Lower leg skin (tissue), 4 donors: ENCODE data around the gene RSAD2. TPM values are rescaled to one million over a fixed set of nuclear protein-coding genes. Genes with fewer than 3 reads are reported as not detected.
"Not testable (repeated sequence)": the region's sequence is repeated elsewhere in the genome, so short reads cannot be mapped to it uniquely, and the experiment has no call there.

ENCODE experiments used
- DNase-seq, 2 donors: peaks; one replicate each; pipeline ENCODE4 v3.0.0-alpha.2; 2019; ENCODE audit warnings: low spot score in 2 of 2
- H3K4me3 ChIP-seq: fragments of 200-600 bp; sonication (generic); 2 replicates; pipeline ENCODE4 v1.5.1; 2017; ENCODE audit warnings: mild to moderate bottlenecking, low read depth; ENCODE audit not compliant: poor library complexity, severe bottlenecking
- CTCF ChIP-seq, 3 donors: fragments of 450-650 bp; IDR thresholded peaks; one replicate each; pipeline ENCODE4 v1.5.1; 2016; ENCODE audit warnings: antibody characterized with exemption in 3 of 3, mild to moderate bottlenecking in 3 of 3, moderate library complexity in 2 of 3
- POLR2A ChIP-seq, 2 donors: fragments of 450-650 bp; IDR thresholded peaks; one replicate each; pipeline ENCODE4 v1.6.1; 2016 to 2017; ENCODE audit warnings: antibody characterized with exemption in 2 of 2, mild to moderate bottlenecking in 1 of 2, moderate library complexity in 1 of 2
- WGBS, 2 donors: methylation state at CpG; one replicate each; pipeline ENCODE4 v1.1.5; 2018; 5-methylcytosine and 5-hydroxymethylcytosine counted together
- intact Hi-C: fragments of 100-400 bp; cut with DNase I; formaldehyde crosslinking; loops from one replicate; pipeline ENCODE4 v1.15.0; 2023; ENCODE audit warnings: low total_unique reads
- total RNA-seq, 4 donors: library from RNA; depleted of rRNA; stranded (reverse); fragments of >200 nt; gene quantifications; one replicate each; pipeline ENCODE4 v1.1.0, GENCODE V29; 2016

The RSAD2 gene
- total RNA-seq, 4 donors from 2014 or later: 0.08 to 1.5 (median 0.45) TPM; not detected in 1

DNA sequence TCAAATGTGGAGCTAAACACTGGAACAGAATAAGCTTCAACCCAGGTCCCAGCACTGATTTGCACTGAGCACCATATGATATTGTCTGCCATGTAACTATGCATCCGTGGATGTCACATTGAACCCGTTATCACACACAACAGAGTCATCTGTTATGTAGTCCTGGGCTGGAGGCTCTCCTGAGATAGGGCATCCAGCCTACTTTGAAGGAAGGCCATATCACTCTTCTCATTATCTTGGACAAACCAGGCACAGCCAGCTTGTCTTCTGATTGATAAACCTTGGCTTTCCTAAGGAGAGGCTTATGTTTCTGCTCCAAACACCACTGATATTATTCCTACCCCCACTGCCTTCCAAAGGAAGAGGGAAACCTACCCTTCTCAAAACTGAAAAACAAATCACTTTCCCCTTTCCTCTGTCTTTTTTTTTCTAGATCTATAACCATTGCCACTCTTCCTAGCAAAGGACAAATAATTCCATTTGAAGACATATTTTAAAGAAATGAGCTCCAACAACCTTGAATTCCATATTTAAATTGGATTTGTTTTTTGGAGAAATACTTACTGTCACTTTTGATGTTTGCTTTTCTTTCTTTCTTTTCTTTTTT lies 16.4 kb downstream of the RSAD2 start:
- WGBS, 2 donors: 77 to 92% methylated on average over 2 of the region's 2 CpGs
- DNase-seq: no peak
- intact Hi-C loops: no loop called here
- no peak overlapping the region for H3K4me3 ChIP-seq
- no peak for TF ChIP-seq POLR2A (IDR thresholded peaks at IDR 0.05)
- TF ChIP-seq CTCF (IDR thresholded peaks at IDR 0.05): no peak

- intact Hi-C loops: loop anchor here (5.0 kb wide), 1 partner anchor 145 kb away; no protein-coding TSS in a partner anchor
- DNase-seq: no peak
- WGBS, 2 donors: 70 to 71% methylated on average over 5 of the region's 5 CpGs
- TF ChIP-seq CTCF (IDR thresholded peaks at IDR 0.05) (no peak), POLR2A (IDR thresholded peaks at IDR 0.05) (no peak)
- H3K4me3 ChIP-seq: no peak overlapping the region
Observed at GRCh38 chr2:6896930-6897759, 19.6 kb downstream of the RSAD2 start.

GRCh38 chr2:6902581-6902980 lies 25.0 kb downstream of the RSAD2 start:
- DNase-seq, H3K4me3 ChIP-seq, intact Hi-C loops: not testable (repeated sequence)
- 91 to 96% methylated on average over 2 of the region's 2 CpGs for WGBS, 2 donors

DNA sequence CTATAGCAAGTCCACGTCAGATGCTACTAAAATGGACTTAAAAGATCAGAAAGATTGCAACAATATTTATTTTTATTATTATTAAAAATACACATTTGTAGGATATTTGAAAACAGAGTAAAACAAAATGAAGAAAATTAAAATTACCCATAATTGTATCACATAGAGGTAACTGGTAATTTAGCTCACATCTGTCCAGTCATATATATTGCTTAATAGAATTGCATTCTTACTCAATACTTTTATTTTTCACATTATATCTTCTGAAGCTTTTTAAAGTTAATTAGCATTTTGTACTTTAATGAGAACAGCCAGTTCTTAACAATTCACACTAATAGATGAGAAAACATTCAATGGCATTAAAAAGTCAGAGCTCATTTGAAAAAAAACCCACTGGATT lies 28.1 kb downstream of the RSAD2 start:
- 94 to 100% methylated on average over 1 of the region's 1 CpG for WGBS, 2 donors
- no peak for DNase-seq
- intact Hi-C loops: no loop called here
- no peak overlapping the region for H3K4me3 ChIP-seq
- TF ChIP-seq CTCF (IDR thresholded peaks at IDR 0.05): no peak
- no peak for TF ChIP-seq POLR2A (IDR thresholded peaks at IDR 0.05)

DNA sequence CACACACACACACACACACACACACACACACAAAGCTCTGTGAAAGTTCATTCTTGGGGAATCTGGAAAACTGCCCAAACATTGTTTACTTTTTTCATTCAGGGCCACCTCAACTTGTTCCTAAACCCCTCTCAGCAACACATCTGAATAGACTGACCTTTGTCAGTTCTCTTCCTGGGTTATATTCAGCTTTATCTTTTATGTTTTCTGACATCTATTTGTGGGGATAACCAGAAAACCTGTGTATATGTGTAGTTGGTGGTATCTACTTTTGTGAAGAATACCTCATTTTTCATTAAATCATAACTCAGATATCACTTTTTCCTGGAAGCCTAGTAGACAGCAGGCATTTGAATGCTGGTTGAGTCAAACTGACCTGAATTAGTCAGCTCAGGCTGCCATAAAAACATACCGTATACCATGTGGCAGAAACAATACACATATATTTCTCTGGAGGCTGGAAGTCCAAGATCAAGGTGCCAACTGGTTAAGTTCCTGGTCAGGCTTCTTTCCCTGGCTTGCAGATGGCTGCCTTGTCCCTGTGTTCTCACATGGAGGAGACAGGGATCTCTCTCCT lies 28.7 kb downstream of the RSAD2 start:
- 79 to 91% methylated on average over 1 of the region's 1 CpG for WGBS, 2 donors
- no peak overlapping the region for H3K4me3 ChIP-seq

More for the DNA sequence above, 28.7 kb downstream of the RSAD2 start:
- no peak for DNase-seq
- TF ChIP-seq CTCF (IDR thresholded peaks at IDR 0.05) (no peak), POLR2A (IDR thresholded peaks at IDR 0.05) (no peak)
- intact Hi-C loops: no loop called here
